GM23338 (cell line): ENCODE data around the gene HGD. TPM values are rescaled to one million over a fixed set of nuclear protein-coding genes. Genes with fewer than 3 reads are reported as not detected.

Experiments
- ATAC-seq: fragments of 200-7000 bp; cut with Tn5 transposase; 3 replicates; pipeline ENCODE4 v1.9.1; 2020
- DNase-seq: peaks from one replicate; pipeline ENCODE4 v3.0.0-alpha.2; 2015; ENCODE audit warnings: low spot score
- H2AFZ ChIP-seq: fragments of 200-600 bp; sonication (generic); 2 replicates; pipeline ENCODE4 v1.8.0; 2016; ENCODE audit warnings: antibody characterized with exemption, mild to moderate bottlenecking, moderate library complexity
- H3F3A ChIP-seq: fragments of 200-600 bp; sonication (generic); replicated peaks from 2 replicates; pipeline ENCODE4 v1.8.0; 2017; ENCODE audit warnings: antibody characterized with exemption, mixed run types, low read depth
- H3K27ac ChIP-seq: fragments of 200-600 bp; sonication (generic); 2 replicates; pipeline ENCODE4 v1.6.1; 2016; ENCODE audit warnings: low read depth
- H3K27me3 ChIP-seq: fragments of 200-600 bp; sonication (generic); 2 replicates; pipeline ENCODE4 v1.8.0; 2016; ENCODE audit warnings: mild to moderate bottlenecking, mixed run types, moderate library complexity; ENCODE audit not compliant: insufficient read depth
- H3K36me3 ChIP-seq: fragments of 200-600 bp; sonication (generic); 2 replicates; pipeline ENCODE4 v1.8.0; 2016; ENCODE audit warnings: mild to moderate bottlenecking; ENCODE audit not compliant: insufficient read depth
- H3K4me1 ChIP-seq: fragments of 200-600 bp; sonication (generic); 2 replicates; pipeline ENCODE4 v1.8.0; 2016; ENCODE audit warnings: mild to moderate bottlenecking, moderate library complexity; ENCODE audit not compliant: insufficient read depth
- H3K4me2 ChIP-seq: fragments of 200-600 bp; sonication (generic); 2 replicates; pipeline ENCODE4 v1.7.1; 2017; ENCODE audit warnings: mixed run types
- H3K4me3 ChIP-seq: fragments of 200-600 bp; sonication (generic); 2 replicates; pipeline ENCODE4 v1.6.1; 2016; ENCODE audit warnings: mixed run types
- H3K79me2 ChIP-seq: fragments of 200-600 bp; sonication (generic); replicated peaks from 2 replicates; pipeline ENCODE4 v1.8.0; 2017; ENCODE audit warnings: mild to moderate bottlenecking; ENCODE audit not compliant: insufficient read depth
- H3K9me2 ChIP-seq: fragments of 200-600 bp; sonication (generic); 2 replicates; pipeline ENCODE4 v1.8.0; 2017; ENCODE audit not compliant: insufficient read depth
- H4K20me1 ChIP-seq: fragments of 200-600 bp; sonication (generic); replicated peaks from 2 replicates; pipeline ENCODE4 v1.8.0; 2017; ENCODE audit warnings: mild to moderate bottlenecking; ENCODE audit not compliant: insufficient read depth
- H3K27ac Mint-ChIP-seq: 2 replicates; pipeline ENCODE4 v1.8.0; 2020; ENCODE audit warnings: inconsistent platforms, mild to moderate bottlenecking, moderate library complexity, mixed read lengths
- H3K27me3 Mint-ChIP-seq: 3 replicates; pipeline ENCODE4 v1.8.0; 2022; ENCODE audit warnings: low read depth, mild to moderate bottlenecking, moderate library complexity, mixed read lengths, inconsistent platforms; ENCODE audit not compliant: insufficient read depth, poor library complexity
- H3K36me3 Mint-ChIP-seq: 3 replicates; pipeline ENCODE4 v1.8.0; 2021; ENCODE audit warnings: low read depth, mild to moderate bottlenecking, inconsistent platforms, moderate library complexity, mixed read lengths
- H3K4me1 Mint-ChIP-seq: 3 replicates; pipeline ENCODE4 v1.8.0; 2020; ENCODE audit warnings: mild to moderate bottlenecking, inconsistent platforms, mixed read lengths
- H3K4me3 Mint-ChIP-seq: 3 replicates; pipeline ENCODE4 v1.8.0; 2021; ENCODE audit warnings: moderate library complexity, mild to moderate bottlenecking, inconsistent platforms, mixed read lengths
- H3K9me3 Mint-ChIP-seq: 3 replicates; pipeline ENCODE4 v1.8.0; 2020; ENCODE audit warnings: moderate library complexity, mild to moderate bottlenecking, inconsistent platforms, mixed read lengths
- CREB1 ChIP-seq: fragments of 250-450 bp; sonication (Bioruptor Pico); IDR thresholded peaks from 2 replicates; pipeline ENCODE4 v1.5.0; 2020; ENCODE audit warnings: low read depth, mild to moderate bottlenecking, moderate library complexity
- ETS1 ChIP-seq: IDR thresholded peaks from 2 replicates; pipeline ENCODE4 v1.6.1; 2016; ENCODE audit warnings: antibody characterized with exemption
- EZH2 ChIP-seq: fragments of 200-600 bp; sonication (generic); IDR thresholded peaks from one replicate; pipeline ENCODE4 v1.8.0; 2017; ENCODE audit warnings: antibody characterized with exemption, mild to moderate bottlenecking, low read depth; ENCODE audit not compliant: unreplicated experiment
- EZH2phosphoT487 ChIP-seq: fragments of 200-600 bp; sonication (generic); IDR thresholded peaks from one replicate; pipeline ENCODE4 v1.8.1; 2018; ENCODE audit warnings: antibody characterized with exemption; ENCODE audit not compliant: unreplicated experiment
- JUNB ChIP-seq: IDR thresholded peaks from one replicate; pipeline ENCODE4 v1.6.1; 2016; ENCODE audit warnings: antibody characterized with exemption; ENCODE audit not compliant: unreplicated experiment
- NANOG ChIP-seq: IDR thresholded peaks from 2 replicates; pipeline ENCODE4 v1.6.1; 2016; ENCODE audit warnings: antibody characterized with exemption, borderline replicate concordance
- POLR2AphosphoS5 ChIP-seq: IDR thresholded peaks from 2 replicates; pipeline ENCODE4 v1.6.1; 2016; ENCODE audit warnings: antibody characterized with exemption, low read depth
- ZNF114 ChIP-seq: fragments of 250-450 bp; sonication (Bioruptor Pico); IDR thresholded peaks from 2 replicates; pipeline ENCODE4 v1.5.0; 2020; ENCODE audit warnings: mild to moderate bottlenecking, moderate library complexity
- ZNF331 ChIP-seq: fragments of 250-450 bp; sonication (Bioruptor Pico); IDR thresholded peaks from 2 replicates; pipeline ENCODE4 v1.5.0; 2020; ENCODE audit warnings: low read depth, mild to moderate bottlenecking, moderate library complexity
- ZNF462 ChIP-seq: fragments of 250-450 bp; sonication (Bioruptor Pico); IDR thresholded peaks from 2 replicates; pipeline ENCODE4 v1.5.0; 2020; ENCODE audit warnings: mild to moderate bottlenecking, moderate library complexity
- polyA plus RNA-seq: library from polyadenylated mRNA; unstranded; fragments of >200 nt; fragmentation: Nextera tagmentation; extraction: Ambion mirVana; gene quantifications from 2 replicates; pipeline ENCODE4 v1.2.1, GENCODE V29; 2016
- total RNA-seq: library from RNA; depleted of rRNA; stranded (reverse); fragments of >200 nt; shearing (Covaris generic); gene quantifications from 2 replicates; pipeline ENCODE4 v1.2.3, GENCODE V29; 2014

HGD gene
- total and polyA plus RNA-seq, 2 experiments from 2014 or later = not detected

- Mint-ChIP-seq H3K27me3 (no peaks in the 10 kb centered on the region), H3K36me3 (peaks cover 29% of the 10 kb centered on the region), H3K9me3 (peaks cover 31% of the 10 kb centered on the region), H3K4me1 (no peaks in the 10 kb centered on the region), H3K4me3 (no peak overlapping the region), H3K27ac (no peak overlapping the region)
- Histone ChIP-seq H3K4me1 (no peaks in the 10 kb centered on the region), H3K36me3 (no peaks in the 10 kb centered on the region), H3F3A (no peaks in the 10 kb centered on the region), H3K79me2 (no peaks in the 10 kb centered on the region), H3K27me3 (no peaks in the 10 kb centered on the region), H3K4me3 (no peak overlapping the region), H4K20me1 (no peaks in the 10 kb centered on the region), H3K9me2 (peaks cover 17% of the 10 kb centered on the region), H3K27ac (no peak overlapping the region), H2AFZ (no peak overlapping the region), H3K4me2 (no peak overlapping the region)
- ATAC-seq (no peak), DNase-seq (no peak)
- TF ChIP-seq ETS1 = no peak
- no peak for TF ChIP-seq ZNF114 (CRISPR knock-in tag)
- TF ChIP-seq ZNF462 (CRISPR knock-in tag) = no peak
- no peak for TF ChIP-seq NANOG
- TF ChIP-seq ZNF331 (CRISPR knock-in tag) = no peak
- TF ChIP-seq POLR2AphosphoS5 = no peak
- TF ChIP-seq CREB1 (CRISPR knock-in tag) = no peak
- TF ChIP-seq EZH2 = no peak
- TF ChIP-seq JUNB = no peak
- no peak for TF ChIP-seq EZH2phosphoT487
Measured at GRCh38 chr3:120661106-120661905, 20.7 kb downstream of the HGD start.
